GM11168 (cell line): ENCODE measurements around the gene RWDD4.

Source experiments
- in situ Hi-C: fragments of 300-500 bp; cut with MboI; formaldehyde crosslinking; loops from one replicate; pipeline ENCODE4 v1.12.0; 2022; ENCODE audit warnings: low sequenced_read_pairs; ENCODE audit not compliant: unreplicated experiment

The RWDD4 gene

DNA sequence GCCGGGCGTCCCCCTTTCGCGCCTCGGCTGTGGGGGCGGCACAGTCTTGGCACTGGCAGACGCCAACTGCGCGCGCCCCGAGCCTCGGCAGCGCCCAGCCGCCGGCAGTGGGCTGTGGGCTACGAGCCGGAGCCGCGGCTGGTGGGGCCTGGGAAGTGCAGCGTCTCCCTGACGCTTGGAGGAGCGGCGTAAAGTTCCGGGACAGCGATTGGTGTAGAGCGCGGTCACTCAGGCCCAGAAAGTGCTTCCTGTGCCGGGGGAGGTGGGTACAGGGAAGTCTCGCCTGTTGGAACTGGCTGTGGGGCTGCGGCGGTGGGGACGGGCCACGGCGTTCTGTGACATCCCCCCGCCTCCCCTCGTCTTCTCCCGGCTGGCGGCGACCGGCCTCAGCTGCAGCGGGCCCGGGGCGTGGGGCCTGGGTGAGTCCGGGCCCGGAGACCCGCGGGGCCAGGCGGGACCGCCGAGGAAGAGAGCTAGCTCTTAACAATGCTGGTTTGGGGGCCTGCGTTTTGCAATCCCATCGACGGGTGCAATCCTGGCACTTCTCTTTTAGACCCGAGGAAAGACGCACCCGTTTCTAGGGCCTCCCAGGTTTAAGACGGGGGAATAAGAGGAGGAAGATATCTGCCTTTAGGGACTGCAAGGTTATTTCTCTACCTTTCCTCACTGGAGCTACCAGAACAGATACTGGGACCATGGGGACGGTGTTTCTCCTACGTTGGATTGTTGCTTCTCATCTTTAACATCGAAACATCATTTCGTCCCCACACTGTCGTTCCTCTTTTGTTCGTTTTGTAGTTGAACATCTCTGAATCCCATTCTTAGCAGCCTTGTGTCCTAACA, at the start of gene RWDD4, which contains the start of gene TRAPPC11:
TSS of gene RWDD4 (minus strand) at position 157 of the 843 bp plus-strand sequence. CDS start 233 bp downstream, outside the sequence.
TSS of gene TRAPPC11 (plus strand) at position 265 of the 843 bp plus-strand sequence. CDS start 4,575 bp downstream, outside the sequence.
- in situ Hi-C loops = no loop called here

DNA sequence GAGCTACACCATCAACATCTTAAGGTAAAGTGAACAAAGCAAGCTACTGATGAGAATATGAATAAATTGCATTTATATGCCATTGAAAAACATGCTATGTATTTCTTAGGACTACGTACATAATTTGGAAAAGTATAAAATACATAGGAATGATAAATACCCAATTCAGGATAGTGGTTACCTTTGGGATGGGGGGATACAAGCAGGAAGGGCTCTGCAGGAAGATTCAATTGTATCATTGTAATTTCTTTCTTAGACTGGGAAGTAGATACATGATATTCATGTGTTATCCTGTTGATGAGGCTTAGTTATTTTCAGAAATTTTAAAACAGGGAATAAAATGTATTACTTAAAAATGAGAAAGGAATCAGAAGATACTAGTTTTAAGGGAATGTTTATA, 43.5 kb upstream of the RWDD4 start:
- in situ Hi-C loops = no loop called here

DNA sequence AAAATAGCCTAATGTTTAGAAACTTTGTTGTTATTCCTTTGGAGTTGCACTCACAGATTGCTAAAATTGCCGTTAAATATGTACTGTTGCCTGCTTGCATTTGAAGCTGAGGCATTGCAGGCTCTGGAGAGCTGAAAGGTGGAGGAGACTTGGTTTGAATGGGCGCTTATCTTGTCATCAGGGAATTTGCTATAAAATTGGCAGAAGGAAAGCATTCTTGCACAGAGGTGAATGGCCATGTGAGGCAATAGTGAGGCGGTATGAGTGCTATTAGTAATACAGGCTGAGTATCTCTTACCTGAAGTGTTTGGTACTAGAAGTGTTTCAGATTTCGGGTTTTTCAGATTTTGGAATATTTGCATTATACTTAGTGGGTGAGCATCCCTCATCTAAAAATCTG, 41.4 kb upstream of the RWDD4 start:
- in situ Hi-C loops = no loop called here

DNA sequence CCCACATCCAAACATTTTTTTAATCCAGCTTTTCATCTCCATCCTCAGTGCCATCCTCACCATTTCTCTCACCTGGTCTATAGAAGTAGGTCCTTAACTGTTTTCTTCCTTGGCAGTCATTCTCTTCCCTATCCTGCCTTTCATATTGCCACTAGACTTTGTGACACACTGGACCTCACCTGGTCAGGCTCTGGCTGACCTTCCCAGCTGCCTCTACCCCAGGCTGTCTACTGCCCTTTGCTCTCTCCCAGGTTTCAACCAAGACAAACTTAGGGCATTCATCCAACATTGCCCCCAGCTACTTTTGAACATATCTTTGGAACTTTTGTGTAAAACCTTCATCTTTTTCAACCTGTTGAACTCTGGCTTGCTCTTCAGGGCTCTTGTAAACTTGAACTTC, 39.9 kb upstream of the RWDD4 start:
- in situ Hi-C loops = no loop called here

DNA sequence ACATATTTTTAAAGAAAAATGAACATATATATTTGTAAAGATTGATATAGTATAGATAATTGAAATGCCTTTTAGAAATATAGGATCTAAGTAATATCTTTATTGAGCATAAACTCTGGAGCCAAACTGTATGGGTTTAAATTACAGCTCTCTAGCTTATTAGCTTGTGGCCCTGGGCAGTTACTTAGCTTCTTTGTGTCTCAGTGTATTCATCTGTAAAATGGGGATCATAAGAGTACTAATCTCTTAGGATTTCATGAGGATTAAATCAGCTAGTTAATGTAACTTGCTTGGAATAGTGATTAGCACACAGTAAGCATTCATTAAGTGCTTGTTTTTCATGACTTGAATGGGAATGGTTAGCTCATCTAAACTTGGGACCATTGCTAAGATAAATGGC, 32.9 kb upstream of the RWDD4 start:
- in situ Hi-C loops = no loop called here

DNA sequence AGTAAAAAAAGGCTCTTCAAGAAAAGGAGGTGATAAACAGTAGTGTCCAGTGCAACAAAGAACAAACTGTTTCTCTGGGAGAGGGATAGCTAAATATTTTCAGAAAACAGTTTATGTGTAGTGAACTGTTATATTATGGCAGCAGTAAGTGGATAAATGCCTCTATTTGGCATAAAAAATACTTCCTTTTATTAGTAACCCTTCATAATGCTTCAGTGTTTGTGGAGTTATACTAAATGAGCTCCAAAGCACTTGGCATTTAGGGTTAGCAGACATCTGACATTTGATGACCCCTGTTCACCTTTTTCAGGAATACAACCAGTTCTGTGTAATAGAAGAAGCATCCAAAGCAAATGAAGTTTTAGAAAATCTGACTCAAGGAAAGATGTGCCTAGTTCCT, 32.0 kb upstream of the RWDD4 start:
- in situ Hi-C loops = no loop called here

DNA sequence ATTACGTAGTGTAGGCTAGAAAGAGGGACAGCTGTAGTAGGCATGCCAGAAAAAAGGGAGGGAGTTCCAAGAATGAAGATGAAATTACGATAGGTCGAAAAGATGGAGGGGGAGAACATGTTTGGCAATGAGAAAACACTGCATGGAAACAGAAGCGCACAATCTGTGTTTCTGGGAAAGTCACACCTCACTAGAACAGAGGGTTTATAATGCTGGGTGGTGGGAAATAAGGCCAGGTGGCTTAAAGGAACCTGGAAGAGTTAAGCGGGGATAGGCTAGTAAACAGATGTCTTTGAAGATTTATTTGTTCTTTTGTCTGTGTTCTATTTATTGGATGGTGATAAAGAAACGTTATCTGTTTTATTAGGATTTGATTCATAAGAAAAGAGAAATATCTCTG, 29.2 kb upstream of the RWDD4 start:
- in situ Hi-C loops = no loop called here

DNA sequence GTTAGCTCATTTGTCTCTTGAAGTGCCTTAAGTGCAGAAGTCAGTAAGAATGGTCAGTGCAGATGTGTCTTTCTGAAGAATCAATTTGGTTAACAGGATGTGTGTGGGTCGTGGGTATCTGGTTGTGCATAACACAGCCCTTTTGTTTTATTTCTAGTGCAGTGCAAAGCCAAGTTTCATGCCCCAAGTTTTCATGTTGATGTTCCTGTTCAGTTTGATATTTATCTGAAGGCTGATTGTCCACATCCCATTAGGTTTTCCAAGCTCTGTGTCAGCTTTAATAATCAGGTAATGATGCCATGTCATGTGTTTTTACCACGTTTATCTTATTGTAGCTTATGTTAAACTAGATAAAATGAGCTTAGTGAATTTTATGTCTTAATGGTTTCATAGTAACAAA, 27.5 kb upstream of the RWDD4 start:
- in situ Hi-C loops = no loop called here

DNA sequence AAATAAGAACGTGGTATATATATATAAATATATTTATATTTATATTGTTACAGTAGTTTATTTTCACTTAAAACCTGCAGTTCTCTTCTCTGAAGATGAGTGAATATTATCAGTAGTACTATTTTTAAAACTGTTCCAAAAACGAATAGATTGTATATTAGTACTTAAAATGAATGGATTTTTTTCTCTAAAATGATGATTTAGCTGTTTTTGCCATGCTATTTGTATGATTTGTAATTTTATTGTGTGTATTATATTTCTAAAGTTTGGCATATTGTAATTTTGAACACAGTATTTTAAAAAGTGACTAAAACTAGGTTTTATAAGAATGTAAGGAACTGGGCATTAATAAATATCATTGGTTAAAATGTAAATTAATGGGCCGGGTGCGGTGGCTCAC, 22.1 kb upstream of the RWDD4 start:
- in situ Hi-C loops = no loop called here

DNA sequence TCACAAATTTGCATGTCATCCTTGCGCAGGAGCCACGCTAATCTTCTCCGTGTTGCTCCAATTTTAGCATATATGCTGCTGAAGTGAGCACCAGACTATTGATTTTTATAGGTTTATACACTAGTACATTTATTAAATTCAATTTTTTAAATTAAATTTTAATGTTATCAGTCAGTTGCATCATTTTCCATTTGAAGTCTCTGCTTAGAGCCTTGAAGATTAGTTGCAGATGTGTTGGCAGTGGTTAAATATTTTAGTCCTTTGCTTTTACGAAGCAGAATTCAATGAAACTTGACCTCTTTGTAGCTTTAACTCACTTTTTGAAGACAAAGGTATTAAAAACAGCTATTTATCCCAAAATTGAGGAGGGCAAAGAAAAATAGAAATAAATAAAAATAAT, 16.6 kb upstream of the RWDD4 start:
- in situ Hi-C loops = no loop called here

DNA sequence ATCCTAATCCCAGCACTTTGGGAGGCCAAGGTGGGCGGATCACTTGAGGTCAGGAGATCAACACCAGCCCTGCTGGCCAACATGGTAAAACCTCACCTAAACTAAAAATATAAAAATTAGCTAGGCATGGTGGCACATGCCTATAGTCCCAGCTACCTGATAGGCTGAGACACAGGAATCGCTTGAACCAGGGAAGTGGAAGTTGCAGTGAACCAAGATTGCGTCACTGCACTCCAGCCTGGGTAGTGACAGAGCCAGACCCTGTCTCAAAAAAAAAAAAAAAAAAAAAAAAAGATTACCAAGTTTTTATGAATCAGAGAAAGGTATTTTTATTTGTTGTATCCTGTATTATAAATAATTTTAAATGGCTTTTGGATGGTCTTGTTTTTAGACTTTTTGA, 15.2 kb upstream of the RWDD4 start:
- in situ Hi-C loops = no loop called here

DNA sequence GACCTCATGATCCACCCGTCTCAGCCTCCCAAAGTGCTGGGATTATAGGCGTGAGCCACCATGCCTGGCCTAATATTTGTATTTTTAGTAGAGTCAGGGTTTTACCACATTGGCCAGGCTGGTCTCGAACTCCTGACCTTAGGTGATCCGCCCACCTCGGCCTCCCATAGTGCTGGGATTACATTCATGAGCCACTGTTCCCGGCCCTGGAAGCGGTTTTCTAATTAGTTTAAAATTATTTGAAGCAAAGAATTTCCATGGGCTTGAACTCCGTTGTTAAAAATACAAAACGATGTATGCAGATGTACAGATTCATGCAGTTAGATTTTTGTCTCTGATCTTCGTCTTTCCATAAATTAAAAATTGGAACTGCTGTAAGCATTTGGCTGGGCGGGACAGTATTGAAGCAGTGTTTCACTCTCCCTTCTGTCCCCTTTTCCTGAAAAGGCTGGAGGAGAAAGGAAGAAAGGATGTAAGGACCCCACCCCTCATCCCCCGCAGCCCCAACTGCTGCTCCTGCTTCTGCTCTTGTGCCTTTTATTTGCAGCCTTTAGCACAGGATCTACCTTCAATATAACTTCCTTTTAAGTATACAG, 12.1 kb upstream of the RWDD4 start:
- in situ Hi-C loops = no loop called here

DNA sequence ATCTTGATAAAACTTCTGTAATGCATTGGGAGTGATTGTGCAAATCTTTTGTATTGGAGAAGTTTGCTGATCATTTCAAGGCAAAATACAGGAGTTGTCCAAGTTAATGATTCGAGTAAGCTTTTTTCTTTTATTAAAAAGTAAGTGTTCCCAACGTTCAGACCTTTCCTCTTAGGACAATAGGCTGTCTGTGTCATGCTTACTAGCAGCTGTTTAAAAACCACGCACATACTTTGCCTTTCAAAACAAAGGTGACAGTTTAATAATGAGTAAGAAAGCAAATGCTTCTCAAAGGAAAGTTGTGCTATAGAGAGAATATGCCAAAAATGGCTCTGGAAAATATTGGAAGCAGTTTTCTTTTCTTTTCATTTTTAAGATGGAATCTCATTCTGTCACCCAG, 11.3 kb upstream of the RWDD4 start:
- in situ Hi-C loops = no loop called here

DNA sequence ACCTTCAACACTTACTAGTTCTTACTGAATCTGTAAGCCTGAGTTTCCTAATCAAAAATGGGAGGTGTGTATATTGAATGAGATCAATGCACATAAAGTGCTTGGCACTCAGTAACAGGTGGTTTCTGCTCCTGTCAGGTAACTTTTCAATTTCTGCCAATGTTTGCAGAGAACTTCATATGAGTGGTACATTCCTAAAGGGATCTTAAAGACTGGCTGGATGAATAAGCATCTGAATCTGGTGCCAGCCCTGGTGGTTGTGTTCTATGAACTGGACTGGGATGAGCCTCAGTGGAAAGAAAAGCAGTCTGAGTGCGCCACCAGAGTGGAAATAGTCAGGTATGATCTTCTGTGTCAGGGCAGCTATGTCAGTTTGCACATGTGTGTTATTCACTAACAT, 7.1 kb upstream of the RWDD4 start:
- in situ Hi-C loops = no loop called here

DNA sequence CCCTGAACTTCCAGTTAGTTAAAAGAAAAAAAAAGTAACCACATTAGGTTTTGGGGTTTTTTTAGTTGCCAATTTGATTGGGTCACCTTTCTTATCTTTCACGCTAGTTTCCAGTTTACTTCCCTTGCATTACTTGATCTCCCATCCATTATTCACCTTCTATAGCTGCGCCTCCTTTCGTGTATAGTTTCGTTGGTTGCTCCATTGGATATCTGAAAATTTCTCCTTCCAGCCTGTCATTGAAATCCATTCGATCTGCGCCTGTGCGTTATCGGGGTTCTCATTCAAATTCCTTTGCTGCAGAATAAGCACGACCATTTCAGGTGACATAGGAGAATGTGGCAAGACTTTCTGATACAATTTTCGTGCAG, 872 bp upstream of the RWDD4 start:
- in situ Hi-C loops = no loop called here

DNA sequence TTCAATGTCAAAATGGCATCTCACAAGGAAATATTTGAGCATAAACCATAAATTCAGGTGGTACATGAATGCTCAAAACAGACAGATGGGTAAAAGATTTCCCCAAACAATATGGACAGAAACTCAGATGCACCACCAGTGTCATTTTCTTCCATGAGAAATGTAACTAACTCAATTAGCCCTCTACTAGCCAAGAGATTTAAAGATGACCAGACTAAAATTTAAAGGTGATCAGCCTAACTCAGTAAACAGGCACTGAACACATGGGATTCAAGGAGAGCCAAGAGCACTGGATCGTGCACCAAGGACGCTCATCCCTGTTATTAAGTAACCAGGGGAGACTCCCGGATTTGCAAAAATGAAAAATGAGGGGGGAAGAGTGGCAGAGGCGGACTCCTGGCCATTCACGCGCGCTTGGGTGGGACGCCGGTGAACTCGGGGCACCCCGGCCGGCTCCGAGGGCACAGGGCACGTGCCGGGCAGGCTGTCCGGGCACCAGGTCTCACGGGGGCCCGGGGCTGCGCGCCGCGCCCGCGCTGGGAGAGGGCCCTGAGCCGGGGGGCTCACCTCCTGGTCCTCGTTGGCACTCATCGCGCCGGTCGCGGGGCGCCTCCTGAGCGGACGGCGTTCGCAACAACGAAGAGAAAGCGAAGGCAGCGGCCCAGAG, 490 bp downstream of the RWDD4 start:
- in situ Hi-C loops = no loop called here

DNA sequence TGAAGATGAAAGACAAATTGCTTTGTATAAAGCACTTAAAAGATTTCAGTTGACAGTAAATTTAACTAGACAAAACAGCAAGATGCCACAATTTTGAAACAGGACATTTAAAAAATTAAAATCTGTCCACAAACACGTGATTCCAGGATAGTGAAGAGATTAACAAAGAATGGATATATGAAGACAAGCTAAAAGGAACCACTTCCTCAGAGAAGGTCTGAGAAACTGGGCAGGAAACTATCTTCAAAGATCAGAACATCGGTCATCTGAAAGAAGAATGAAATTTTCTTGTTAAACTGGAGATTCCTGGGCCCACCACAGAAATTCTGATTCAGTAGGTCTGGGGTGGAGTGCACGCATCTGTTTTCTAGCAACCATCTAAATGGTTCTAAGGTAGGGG, 1.4 kb downstream of the RWDD4 start:
- in situ Hi-C loops = no loop called here

DNA sequence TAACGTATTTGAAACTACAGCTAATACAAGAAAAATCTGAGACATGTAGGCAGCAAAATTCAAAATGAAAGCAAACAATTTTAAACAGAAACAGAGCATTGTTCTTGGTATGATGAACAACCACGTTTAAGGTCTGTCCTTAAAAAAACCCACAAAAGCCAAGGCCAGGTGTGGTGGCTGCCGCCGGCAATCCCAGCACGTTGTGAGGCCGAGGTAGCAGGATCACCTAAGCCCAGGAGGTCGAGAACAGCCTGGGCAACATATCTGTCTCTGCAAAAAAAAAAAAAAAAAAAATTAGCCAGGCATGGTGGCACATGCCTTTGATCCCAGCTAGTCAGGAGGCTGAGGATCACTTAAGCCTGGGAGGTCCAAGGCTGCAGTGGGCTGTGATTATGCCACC, 13.7 kb downstream of the RWDD4 start:
- in situ Hi-C loops = no loop called here

DNA sequence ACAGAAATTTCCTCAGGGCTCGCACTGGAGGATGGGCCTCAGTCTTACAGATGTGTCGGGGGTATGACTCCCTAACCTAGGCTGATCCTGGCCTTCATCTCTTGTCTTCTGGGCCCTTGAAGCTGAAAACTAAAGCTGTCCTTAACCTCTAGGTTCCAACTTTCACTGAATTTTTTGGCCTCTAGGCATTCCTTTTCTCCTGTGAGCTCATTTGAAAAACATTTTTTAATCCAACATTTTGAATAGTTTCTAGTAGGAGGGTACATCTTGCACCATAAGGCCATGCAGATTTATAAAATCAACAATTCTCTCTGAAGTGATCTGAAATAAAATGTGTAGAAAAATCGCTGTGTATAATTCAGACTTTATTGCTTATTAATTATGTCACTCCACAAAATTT, 19.7 kb downstream of the RWDD4 start:
- in situ Hi-C loops = no loop called here

DNA sequence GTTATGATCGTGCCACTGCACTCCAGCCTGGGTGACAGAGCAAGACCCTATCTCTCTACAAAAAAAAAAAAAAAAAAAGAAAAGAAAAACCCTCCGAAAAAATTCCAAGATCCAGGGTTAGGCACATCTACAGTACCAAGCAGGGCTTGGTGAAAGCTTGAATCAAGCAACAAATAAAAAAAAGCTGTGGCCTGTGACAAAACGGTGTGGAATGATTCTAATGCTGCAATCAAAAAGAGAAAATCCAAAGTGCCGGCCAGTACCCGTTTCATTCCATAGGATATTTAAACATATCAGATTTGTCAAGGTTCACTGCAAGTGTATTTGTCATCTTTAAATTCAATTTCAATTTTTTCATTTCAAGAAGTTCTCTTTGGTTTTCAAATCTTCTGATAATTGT, 20.5 kb downstream of the RWDD4 start:
- in situ Hi-C loops = no loop called here

DNA sequence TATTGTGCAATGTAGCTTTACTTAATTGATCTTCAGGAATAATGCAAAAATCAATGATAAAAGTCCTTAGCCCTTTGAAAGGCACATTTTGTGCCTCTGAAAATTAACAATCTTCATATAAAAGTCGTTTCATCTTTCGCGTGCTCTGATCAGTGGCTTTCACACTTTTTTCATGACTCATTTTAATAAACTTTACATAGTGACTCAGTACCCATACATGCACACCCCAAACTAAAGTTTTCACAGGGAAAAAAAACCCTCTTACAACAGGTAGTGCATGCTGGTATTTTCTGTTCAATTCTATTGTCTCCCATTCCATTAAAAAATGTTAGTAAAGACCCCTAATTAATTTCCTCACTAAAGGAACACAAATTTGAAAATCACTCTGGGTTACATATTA, 21.5 kb downstream of the RWDD4 start:
- in situ Hi-C loops = no loop called here
